GM19351 (cell line): ENCODE results near the gene SESN1.

ENCODE experiments used
- ATAC-seq: cut with Tn5 transposase; IDR thresholded peaks from one replicate; pipeline ENCODE4 v1.9.1; 2021; ENCODE audit warnings: mild to moderate bottlenecking, moderate library complexity; ENCODE audit not compliant: unreplicated experiment

SESN1 gene

DNA sequence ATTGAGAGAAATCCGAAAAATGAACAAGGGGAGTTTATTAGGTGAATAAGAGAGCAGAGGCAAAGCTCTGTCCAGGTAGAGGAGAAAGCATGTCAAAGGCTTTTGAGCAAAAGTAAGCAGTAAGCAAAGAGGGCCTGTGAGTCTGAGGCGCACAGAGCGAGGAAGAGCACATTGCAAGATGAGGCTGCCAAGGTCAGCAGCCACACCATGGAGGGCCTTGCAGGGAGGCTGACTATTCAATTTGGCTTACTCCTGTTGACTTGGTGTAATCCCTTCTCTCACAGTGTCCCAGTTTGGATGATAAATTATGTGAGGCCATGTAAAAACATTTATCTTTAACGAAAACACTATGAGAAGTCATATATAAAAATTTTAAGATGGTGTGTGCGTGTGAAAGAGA, 32.4 kb downstream of the SESN1 start:
- no peak for ATAC-seq

DNA sequence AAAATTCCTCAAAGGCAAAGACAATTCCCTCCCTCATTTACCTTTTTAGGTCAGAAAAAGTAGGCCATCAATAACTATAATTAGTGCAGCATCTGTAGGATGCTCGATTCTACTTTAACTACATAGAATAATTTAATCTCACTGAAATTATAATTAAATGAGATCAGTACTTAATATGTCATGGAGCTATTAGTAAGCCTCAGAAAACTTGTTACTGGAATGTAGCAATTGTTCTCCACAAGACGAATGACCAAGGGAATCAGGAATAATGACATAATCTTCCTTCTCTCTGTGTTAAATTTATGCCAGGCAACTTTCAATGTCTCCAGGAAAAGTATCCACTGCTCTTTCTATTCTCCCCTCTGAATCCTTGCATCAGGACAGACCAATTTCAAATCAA, 34.1 kb downstream of the SESN1 start:
- no peak for ATAC-seq

DNA sequence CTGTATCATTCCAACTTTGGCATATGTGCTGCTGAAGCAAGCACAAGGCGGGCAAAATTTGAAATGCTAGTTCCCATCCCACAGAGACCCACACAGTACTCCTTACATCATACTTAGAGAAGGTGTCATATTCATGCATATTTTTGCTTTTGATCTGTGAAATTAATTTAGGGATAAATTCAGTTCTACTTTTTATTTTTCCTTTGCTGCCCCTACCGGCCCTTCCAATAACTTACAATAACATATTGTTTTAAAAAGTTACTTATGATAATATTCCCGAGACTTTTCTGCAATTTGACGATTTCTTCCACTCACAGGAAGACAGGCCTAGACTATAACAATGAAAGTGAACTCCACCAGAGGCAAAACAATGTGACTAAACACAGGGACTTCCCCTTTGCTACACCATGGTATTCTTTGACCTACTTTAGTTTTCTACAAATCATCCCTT, 35.0 kb downstream of the SESN1 start:
- no peak for ATAC-seq

DNA sequence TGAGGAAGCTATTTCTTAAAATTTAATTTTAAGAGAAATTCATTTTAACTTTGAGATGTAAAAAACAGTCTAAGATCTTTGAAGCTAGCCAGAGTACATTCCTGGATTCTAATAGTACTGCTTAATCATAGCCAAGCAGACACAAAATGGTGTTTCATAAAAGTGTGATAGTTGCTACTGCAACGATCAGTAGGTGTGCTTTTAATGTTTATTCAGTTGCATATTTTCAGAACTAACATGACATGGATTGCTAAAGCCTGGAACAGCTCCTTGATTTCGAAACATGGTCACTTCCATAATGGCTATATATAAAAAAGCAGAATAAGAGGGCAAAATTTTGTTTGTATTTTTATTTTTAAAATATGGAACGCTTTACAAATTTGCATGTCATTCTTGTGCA, 35.5 kb downstream of the SESN1 start:
- no peak for ATAC-seq

DNA sequence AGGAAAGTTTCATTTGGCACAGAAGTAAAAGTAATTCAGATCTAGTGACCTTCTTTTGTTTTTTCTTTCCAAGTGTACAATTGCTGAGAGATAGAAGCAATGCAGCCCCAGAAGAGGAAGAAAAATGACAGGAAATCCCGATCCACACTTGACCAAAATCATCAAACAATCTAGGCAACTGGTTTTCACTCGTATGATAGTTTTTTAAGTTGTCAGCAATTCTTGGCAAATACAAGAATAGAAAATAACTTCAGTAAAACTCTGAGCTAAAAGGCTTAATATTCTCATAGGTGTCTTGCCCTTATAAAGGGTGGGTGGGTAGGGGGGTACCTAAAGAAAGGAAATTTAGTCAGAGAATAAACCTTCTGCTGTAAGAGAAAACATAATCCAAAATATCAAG, 36.0 kb downstream of the SESN1 start:
- ATAC-seq: no peak

DNA sequence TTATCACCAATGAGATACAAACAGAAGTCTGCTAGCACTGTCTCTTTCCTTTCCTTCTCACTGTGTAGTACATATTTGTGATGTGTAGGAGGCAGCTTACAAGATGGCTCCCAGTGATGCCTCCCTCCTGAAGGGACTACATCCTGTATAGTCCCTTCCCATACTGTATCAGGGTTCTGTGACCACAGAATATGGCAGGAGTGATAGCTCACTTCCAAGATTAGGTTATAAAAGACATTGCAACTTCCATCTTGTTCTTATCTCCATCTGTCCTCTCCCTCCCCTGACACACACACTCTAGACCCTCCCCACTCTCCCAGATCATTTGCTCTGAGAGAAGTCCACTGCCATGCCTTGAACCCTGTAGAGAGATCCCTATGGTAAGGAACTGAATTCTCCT, 38.0 kb downstream of the SESN1 start:
- no peak for ATAC-seq

DNA sequence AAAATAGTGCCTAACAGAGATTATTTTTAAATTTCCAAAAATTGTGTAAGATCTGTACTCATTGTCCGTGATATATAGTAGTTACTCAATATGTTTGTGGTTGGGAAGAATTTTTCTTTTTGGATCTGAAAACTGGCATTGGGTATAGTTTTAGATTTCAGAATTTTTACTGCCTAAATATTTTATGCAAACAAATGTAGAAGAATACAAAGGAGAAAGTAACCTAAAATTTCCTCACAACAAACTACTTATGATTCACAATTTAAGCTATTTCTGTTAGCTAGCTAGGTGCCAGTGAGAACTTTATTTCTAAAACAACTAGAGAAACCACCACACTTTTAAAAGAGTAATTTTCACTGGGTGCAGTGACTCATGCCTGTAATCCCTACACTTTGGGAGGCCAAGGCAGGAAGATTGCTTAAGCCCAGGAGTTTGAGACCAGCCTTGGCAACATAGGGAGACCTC, 38.8 kb downstream of the SESN1 start:
- no peak for ATAC-seq

DNA sequence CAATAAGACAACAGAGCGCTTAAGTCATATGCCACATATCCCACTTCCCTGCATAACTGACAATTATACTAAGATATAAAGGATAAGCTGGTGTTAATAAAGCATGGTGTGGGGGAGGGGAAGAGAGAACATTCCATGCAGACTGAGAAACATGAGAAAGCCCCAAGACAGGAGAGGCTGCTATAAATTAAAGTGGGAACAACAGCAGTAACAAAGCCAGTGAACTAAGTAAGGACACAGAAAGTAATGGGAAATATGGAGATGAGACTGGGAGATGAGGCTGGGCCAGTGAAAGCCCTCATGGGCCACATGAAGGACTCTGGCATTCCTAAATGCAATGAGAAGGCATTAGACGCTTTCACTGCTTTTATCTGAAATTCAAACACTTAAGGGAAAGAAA, 41.3 kb downstream of the SESN1 start:
- no peak for ATAC-seq

DNA sequence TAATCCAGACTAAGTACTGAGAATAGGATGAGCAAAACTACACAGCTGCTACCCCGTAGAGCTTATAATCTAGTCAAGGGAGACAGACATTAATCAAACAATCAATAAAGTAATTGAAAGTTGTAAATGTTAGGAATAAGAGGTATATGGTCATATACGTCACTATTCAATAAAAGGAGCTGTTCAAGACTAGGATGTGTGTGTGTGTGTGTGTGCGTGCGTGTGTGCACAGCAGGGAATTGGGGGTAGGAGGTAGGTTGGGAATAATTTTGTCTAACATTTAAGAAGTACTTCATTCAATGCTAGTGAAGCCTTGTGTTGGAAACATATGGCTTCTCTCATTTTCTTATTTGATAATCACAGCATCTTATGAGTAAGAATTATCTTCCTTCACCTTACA, 41.8 kb downstream of the SESN1 start:
- no peak for ATAC-seq

DNA sequence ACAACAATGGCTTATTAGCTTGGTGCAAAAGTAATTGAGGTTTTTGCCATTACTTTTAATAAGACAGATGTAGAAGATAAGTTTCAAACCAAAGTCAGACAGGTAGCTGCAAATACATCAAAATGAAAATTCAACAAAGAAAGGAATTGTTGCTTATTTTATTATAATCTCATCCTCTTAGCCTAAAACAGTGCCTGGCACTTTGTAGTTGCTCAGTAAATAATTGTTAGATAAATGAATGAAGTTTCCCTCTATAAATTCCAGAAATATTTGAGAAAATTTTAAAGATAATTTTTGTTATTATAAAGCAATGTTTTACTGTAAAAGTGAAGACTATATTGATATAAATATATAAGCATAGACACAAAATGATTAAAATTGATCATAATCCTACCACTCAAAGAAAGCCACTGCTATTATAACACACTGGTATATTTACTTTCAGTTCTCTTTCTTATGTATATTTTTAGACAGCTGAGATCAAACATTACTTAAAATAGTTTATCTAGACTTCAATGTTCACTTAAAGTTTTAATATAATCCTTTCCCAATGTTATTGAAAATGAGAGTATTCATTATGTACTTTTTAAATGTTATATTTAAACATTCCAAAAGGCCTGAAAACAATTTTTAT, 42.5 kb downstream of the SESN1 start:
- no peak for ATAC-seq

DNA sequence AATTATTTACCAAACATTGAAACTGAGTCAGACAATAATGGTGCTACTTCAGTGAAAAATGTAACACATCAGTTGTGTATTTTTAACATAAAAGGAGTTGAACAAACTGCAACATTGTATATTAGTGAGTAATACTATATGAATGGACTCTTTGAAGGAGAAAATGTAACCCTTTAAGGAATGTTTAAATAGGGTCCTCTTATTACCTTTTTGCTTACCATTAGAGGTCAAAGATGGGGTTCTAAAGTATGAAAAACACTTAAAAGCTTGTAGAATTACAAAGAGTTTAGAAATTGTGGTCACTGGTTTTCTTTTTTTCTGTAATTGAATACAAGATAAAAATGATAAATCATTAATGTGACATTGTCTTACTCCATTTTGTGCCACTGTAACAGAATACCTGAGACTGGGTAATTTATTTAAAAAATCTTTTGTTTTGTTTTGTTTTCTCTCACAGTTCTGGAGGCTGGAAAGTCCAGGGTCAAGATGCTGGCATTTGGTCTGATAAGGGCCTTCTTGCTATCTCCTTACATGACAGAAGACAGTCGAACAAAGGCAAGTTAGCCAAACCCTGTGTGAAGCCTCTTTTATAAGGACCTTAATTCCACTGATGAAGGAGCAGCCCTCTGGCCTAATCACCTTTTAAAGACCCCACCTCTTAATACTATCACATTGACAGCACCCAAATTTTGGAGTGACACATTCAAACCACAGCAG, 43.2 kb downstream of the SESN1 start:
- no peak for ATAC-seq

DNA sequence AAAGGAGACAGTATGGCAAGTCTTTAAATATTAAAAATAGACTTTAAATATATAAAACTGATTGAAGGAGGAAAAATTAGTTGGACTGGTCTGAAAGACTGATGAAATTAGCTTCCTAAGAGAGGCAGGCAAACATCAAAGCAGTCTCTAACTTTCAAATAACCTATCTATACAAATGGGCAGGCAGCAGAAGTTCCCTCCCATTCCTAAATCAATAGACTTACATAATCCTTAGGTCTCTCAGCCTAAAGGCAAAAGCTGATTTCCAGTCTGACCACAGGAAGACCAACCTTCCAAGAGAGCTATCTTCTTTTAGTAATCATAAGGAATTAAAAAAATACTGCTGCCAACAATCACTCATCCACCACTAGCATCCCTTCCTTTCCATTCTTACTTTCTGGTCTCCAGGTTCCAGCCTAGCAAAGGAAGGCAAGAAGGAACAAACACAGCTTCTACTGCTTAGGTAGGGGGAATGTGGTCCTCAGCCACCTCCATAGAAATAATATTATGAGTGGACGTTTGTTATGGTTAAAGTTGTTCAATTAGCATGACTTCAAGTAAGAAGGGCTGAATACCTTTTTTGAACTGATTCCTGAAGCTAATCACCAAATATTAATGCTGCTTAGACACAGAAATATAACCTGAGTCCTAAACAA, 44.1 kb downstream of the SESN1 start:
- no peak for ATAC-seq

DNA sequence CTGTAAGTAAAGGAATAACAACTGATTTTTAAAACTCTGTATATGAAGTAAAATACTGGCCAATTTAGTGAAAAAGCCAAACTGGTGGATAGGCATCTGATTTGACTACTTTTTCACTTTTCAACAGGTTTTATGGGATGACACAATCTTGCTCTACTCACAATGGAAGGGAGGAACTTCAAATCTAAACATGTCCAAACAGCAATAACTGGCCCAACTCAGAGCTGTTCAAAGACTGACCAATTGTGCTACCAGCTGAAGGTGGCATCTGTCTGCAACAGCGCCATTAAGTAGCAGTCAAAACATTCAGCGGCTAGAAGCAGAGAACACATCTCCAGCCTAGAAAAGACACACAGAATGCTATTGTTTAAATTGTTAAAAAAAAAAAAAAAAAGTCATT, 44.6 kb downstream of the SESN1 start:
- ATAC-seq: no peak

DNA sequence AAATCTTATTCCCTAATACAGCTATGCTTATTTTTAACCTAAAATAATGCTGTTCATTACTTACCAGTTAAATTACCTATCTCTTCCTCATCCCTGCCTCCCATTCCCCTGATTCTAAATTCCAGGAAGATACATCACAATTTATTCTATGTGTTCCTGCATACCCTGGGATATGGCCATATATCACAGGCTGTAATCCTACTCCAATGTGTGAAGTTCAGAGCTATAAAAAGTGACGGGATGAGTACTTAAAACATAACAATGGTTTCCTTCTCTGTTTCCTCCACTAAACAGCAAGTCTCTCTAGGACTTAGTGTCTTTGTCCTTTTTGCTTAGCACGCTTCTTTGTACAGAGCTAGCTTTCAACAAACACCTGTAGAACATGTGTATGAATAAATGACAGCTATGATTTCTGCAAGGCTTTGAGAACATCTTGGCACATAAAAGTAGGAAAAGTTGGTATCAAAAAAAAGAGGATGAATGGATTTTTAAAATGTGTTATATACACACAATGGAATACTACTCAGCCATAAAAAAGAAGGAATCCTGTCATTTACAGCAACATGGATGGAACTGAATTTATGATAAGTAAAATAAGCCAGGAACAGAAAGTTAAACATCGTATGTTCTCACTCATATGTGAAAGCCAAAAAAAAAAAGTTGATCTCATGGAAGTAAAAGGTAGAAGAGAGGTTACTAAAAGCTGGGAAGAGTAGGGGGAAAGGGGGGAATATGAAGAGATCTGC, 45.8 kb downstream of the SESN1 start:
- ATAC-seq: no peak

DNA sequence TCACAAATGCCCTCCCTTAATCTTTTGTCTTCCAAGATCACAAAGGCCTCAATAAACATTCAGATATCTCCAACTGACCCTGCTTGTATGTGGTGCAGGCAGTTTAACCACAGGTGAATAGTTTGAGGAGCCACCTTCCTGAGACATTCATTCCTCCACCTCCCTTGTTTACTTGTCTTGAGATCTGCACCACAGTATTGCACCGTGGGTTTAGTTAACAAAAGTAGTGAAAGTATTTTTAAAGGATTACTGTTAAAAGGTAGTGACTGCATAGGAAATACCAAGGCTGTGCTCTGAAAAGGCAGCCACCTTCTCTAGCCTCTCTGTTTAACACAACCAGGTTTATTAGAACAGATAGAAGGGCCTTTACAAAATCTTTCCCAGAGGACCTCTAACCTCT, 46.5 kb downstream of the SESN1 start:
- no peak for ATAC-seq

DNA sequence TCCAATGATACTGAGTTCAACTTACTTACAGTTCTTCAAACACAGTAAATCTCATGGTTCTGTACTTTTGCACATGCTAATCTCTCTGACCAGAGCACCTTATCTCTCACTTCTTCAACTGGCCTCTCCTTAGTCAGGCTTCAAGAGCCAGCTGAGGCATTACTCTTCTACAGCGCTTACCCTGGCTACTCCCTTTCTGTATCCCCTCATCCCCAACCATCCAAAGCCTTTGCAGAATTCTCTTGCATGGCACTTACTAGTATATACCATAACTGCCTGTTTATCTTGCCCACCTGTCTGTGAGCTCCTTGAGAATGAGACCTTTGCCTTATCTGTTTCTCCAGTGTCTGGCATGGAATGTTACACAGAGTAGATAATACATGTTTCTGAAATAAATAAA, 49.2 kb downstream of the SESN1 start:
- no peak for ATAC-seq

DNA sequence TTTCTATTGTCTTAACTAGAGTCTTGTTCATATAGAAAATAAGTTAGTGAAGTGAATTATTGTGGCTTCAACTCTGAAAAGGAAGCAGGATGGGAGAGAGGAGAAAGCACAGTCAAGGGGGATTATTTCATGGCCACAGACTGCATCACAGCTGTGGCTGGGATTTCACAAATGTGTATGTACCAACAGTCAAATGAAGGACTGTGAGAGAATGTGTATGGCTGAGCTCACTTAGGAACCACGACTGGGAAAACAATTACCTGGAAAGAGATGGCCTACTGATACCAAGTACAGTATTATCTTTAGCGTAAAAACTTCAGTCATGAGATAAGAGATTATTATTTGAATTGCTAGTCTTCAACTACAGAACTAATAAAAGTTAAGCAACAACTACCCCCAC, 54.9 kb downstream of the SESN1 start:
- ATAC-seq: no peak

DNA sequence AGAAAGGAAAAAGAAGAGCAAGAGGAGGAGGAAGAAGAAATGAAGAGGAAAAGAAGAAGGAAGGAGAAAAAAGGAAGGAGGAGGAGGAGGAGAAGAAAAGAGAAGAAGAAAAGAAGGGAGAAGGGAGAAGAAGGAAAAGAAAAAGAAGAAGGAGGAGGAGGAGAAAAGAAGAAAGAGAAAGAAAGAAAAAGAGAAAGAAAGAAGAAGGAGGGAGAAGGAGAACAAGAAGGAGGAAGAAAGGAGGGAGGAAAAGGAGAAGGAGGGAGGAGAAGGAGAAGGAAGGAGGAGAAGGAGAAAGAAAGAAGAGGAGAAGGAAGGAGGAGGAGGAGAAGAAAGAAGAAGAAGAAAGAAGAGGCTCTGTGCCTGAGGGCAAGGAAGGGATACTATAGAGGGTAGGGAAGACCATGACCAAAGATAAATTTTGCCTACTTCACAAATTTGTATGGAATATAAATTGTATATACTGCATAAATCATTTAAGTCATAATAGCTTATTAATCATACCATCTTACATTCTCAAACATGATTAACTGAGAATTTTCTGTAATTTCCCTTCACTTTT, 55.7 kb downstream of the SESN1 start:
- no peak for ATAC-seq

DNA sequence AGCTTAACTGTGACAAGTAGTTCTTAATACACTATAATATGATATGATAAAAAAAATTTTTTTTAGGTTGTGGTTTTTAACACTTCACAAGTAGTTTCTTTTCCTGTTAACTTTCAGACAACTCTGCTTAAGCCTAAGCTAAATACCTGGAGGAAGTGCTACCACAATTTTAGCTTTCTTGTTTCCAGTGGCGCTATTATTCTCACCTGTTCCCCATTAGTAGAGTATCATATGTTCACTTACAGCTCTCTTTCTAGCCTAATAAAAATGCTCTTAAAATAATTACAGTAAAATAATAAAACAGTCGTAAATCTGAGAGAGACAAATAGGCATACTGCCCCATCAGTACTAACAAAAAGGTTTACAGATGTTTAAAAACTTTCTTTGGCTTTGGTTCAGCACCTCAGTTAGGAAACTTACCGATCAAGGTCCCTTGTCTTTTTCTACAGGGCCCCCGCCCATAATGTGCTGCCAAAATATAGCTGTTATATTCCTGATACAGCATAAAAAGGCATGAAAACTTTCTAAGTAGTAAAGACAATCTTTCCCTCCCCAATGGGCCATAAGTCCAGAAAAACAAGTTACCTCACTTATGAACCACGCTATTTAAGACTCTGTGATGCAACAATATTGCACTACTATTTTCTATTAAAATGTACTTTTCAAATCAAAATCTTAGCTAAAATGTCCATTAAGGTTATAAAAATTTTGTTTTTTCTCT, 57.9 kb downstream of the SESN1 start:
- no peak for ATAC-seq

DNA sequence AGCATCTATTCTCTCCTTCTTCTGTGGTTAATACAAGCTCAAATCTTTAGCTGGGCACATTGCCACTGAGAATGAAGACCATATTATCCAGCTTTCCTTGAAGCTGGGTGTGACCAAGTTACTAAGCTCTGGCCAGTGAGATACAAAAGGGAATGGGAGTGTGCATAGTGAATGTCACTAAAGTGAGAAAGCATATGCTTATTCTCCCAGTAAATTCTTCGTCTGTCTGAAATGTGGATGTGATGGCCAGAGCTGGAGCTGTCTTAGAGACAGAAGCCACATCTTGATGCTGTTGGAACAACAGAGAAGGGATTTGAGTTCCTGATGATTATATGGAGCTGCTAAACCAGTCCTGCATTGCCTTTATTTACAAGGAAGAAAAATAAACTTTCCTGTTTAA, 60.1 kb downstream of the SESN1 start:
- ATAC-seq: no peak

DNA sequence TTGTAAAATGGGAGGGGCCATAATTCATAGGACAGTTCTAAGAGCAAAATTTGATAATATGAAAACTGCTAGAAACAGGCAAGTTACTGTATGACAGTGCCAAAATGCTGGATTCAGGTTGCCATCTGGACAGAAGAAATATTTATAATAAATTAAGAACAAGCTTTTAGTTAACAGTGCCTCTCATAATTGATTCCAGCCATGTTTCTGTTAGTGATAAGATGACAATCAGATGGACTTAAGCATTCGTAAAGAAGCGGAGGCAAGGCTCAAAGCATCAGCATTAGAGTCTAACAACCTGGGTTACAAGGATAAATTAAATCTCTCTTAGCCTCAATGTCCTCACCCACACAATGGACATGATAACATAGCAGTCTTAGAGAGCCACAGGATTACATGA, 61.0 kb downstream of the SESN1 start:
- ATAC-seq: no peak
